Right lobe of liver (tissue), 6 donors: ENCODE measurements around the gene LDLRAD3. TPM values are rescaled to one million over a fixed set of nuclear protein-coding genes. Genes with fewer than 3 reads are reported as not detected.
A peak's percentile ranks its signal among the peaks of the same experiment; 100 is the strongest.

ENCODE experiments used
- ATAC-seq, 4 donors: fragments of 200-7000 bp; cut with Tn5 transposase; one replicate each; pipeline ENCODE4 v1.9.1; 2020; ENCODE audit warnings: mild to moderate bottlenecking in 4 of 4, moderate library complexity in 4 of 4
- DNase-seq, 3 donors: peaks; one replicate each; pipeline ENCODE4 v3.0.0-alpha.2; 2020
- H3K27ac ChIP-seq, 3 donors: fragments of 200-600 bp; one replicate each; pipeline ENCODE4 v1.8.0; 2022
- H3K27me3 ChIP-seq, 2 donors: fragments of 200-600 bp; one replicate each; pipeline ENCODE4 v1.8.0; 2022
- H3K36me3 ChIP-seq, 4 donors: fragments of 200-600 bp; sonication (generic) in 1 of 4; one replicate each; pipeline versions ENCODE4 v1.5.1 to v1.8.0; 2017 to 2022; ENCODE audit warnings: control low read depth in 1 of 4
- H3K4me1 ChIP-seq, 4 donors: fragments of 200-600 bp; sonication (generic) in 1 of 4; one replicate each; pipeline versions ENCODE4 v1.5.1 to v1.8.0; 2017 to 2022; ENCODE audit warnings: control low read depth in 1 of 4
- H3K4me3 ChIP-seq, 3 donors: fragments of 200-600 bp; one replicate each; pipeline ENCODE4 v1.8.0; 2022
- H3K9me3 ChIP-seq, 4 donors: fragments of 200-600 bp; sonication (generic) in 1 of 4; one replicate each; pipeline versions ENCODE4 v1.5.1 to v1.8.0; 2017 to 2022; ENCODE audit warnings: control low read depth in 1 of 4
- POLR2A ChIP-seq: fragments of 450-650 bp; IDR thresholded peaks from one replicate; pipeline ENCODE4 v1.6.1; 2017; ENCODE audit warnings: antibody characterized with exemption, mild to moderate bottlenecking
- WGBS: methylation state at CpG from one replicate; pipeline ENCODE4 v1.1.6; 2018; ENCODE audit warnings: low coverage, low lambda C conversion rate; ENCODE audit not compliant: insufficient coverage; ENCODE audit errors: missing lambda C conversion rate; 5-methylcytosine and 5-hydroxymethylcytosine counted together
- intact Hi-C, 2 donors: fragments of 100-400 bp; cut with DNase I; formaldehyde crosslinking; loops; one replicate each; pipeline versions ENCODE4 v1.11.2 to v1.14.1; 2022
- total RNA-seq, 6 experiments: library from RNA; depleted of rRNA in 2 of 6; stranded (reverse); fragments of >200 nt in 2 of 6; fragmentation: NEBNext Ultra II Directional in 3 of 6; extraction: Animal tissue kit (Norgen Biotek cat#: 25700) in 3 of 6; gene quantifications; one replicate each; pipeline versions ENCODE4 v1.1.0 to v1.2.4, GENCODE V29; 2016 to 2023
- TF ChIP-seq, protein P1 (sequence below), 4 donors: fragments of 200-600 bp in 3 of 4; fragments of 450-650 bp in 1 of 4; IDR thresholded peaks; one replicate each; pipeline versions ENCODE4 v1.5.1 to v1.8.0; 2016 to 2022; ENCODE audit warnings: antibody characterized with exemption in 4 of 4, mild to moderate bottlenecking in 2 of 4
- donor health status: DM: no; HTN: yes; CAD: no.
- donor health status: DM: no; HTN: no; CAD: no.
- donor health status: DM: no; HTN: no; CAD: no.
- donor health status: DM: no; HTN: yes; CAD: no.
- donor health status: DM: no; HTN: yes; CAD: no.

LDLRAD3 gene
- total RNA-seq, 6 experiments from 2014 or later = 0.62 to 3.3 (median 2.7) TPM

DNA sequence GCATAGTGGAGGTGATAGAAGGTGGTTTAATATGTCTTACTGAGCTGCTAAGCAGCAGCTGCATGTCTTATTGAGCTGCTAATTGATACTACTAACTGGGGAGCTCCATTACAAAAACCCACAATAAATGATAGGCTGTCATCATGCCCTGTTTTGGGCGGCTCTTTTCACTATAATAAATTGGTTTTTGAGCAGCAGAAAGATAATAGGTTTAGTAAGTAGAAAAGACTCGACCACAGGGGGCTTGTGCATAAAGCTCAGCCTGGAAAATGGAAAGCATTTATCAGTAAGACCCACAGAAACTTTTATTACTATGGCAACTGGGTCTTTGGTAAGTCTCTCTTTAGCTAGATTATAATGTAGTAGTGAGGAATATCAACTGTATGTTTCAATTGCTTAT, 117.6 kb downstream of the LDLRAD3 start:
- DNase-seq = no peak
- Histone ChIP-seq H3K4me3 (no peak overlapping the region), H3K27me3 (no peaks in the 10 kb centered on the region), H3K9me3 (no peaks in the 10 kb centered on the region), H3K36me3 (no peaks in the 10 kb centered on the region), H3K4me1 (no peaks in the 10 kb centered on the region), H3K27ac (no peak overlapping the region)
- TF ChIP-seq POLR2A = no peak
- TF ChIP-seq, protein P1, sequence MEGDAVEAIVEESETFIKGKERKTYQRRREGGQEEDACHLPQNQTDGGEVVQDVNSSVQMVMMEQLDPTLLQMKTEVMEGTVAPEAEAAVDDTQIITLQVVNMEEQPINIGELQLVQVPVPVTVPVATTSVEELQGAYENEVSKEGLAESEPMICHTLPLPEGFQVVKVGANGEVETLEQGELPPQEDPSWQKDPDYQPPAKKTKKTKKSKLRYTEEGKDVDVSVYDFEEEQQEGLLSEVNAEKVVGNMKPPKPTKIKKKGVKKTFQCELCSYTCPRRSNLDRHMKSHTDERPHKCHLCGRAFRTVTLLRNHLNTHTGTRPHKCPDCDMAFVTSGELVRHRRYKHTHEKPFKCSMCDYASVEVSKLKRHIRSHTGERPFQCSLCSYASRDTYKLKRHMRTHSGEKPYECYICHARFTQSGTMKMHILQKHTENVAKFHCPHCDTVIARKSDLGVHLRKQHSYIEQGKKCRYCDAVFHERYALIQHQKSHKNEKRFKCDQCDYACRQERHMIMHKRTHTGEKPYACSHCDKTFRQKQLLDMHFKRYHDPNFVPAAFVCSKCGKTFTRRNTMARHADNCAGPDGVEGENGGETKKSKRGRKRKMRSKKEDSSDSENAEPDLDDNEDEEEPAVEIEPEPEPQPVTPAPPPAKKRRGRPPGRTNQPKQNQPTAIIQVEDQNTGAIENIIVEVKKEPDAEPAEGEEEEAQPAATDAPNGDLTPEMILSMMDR (IDR thresholded peaks at IDR 0.05) = no peak
- intact Hi-C loops = no loop called here
- WGBS = 67% methylated on average over 2 of the region's 2 CpGs
- ATAC-seq = no peak

- 35% methylated on average over 3 of the region's 3 CpGs for WGBS
- Histone ChIP-seq H3K4me3 (no peak overlapping the region), H3K27ac (peak overlapping the region in 2 of 3 donors; percentile 3 to 45), H3K9me3 (no peaks in the 10 kb centered on the region), H3K4me1 (no peaks in the 10 kb centered on the region), H3K36me3 (no peaks in the 10 kb centered on the region), H3K27me3 (no peaks in the 10 kb centered on the region)
- DNase-seq (no peak), ATAC-seq (peak in 3 of 4 donors; percentile 27 to 76 (median 40))
- intact Hi-C loops = no loop called here
- TF ChIP-seq, protein P1 (IDR thresholded peaks at IDR 0.05) = no peak
- TF ChIP-seq POLR2A = no peak
Measured at GRCh38 chr11:36062796-36063365, 119.0 kb downstream of the LDLRAD3 start.

- 69% methylated on average over 2 of the region's 2 CpGs for WGBS
- H3K4me3 ChIP-seq = no peak overlapping the region
- DNase-seq (no peak), ATAC-seq (no peak)
- TF ChIP-seq, protein P1 (IDR thresholded peaks at IDR 0.05) = no peak
- no peak for TF ChIP-seq POLR2A
- no peaks in the 10 kb centered on the region for H3K36me3 ChIP-seq
- H3K4me1 ChIP-seq = no peaks in the 10 kb centered on the region
- intact Hi-C loops = no loop called here
- no peak overlapping the region for H3K27ac ChIP-seq
- H3K9me3 ChIP-seq = no peaks in the 10 kb centered on the region
- no peaks in the 10 kb centered on the region for H3K27me3 ChIP-seq
Measured at GRCh38 chr11:36065436-36065835, 121.6 kb downstream of the LDLRAD3 start.

DNA sequence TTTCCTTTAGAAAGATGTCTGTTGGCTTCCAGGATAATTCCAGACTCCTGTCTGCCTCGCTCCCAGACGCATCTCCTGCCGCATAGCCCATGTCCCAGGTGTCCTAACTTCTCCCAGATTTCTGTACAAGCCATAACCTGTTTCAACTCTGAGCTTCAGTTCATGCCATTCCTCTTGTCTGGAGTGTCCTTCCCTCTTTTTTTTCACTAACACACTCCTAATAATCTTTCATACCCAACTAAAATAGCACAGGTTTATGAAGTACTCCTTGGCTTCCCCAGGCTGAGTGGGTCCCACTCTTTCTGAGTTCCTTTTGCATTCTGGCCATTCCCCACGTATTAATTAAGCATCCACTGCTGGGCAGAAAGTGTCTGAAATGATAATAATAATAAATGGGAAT, 123.0 kb downstream of the LDLRAD3 start:
- intact Hi-C loops = no loop called here
- Histone ChIP-seq H3K4me3 (no peak overlapping the region), H3K36me3 (no peaks in the 10 kb centered on the region), H3K27ac (no peak overlapping the region), H3K27me3 (no peaks in the 10 kb centered on the region), H3K9me3 (no peaks in the 10 kb centered on the region), H3K4me1 (no peaks in the 10 kb centered on the region)
- DNase-seq (no peak), ATAC-seq (no peak)
- 83% methylated on average over 4 of the region's 4 CpGs for WGBS
- TF ChIP-seq POLR2A = no peak
- TF ChIP-seq, protein P1 (IDR thresholded peaks at IDR 0.05) = no peak
